Mesendoderm (in vitro differentiated cells): ENCODE measurements around the gene CFAP61.

Experiments used
- DNase-seq: peaks from one replicate; pipeline ENCODE4 v3.0.0; 2013
- H2AK5ac ChIP-seq: 2 replicates; pipeline ENCODE4 v1.6.1; 2013; ENCODE audit warnings: low read length, inconsistent platforms
- H2BK120ac ChIP-seq: 2 replicates; pipeline ENCODE4 v1.6.1; 2013; ENCODE audit warnings: low read depth, mild to moderate bottlenecking, low read length, moderate library complexity, mixed read lengths
- H2BK15ac ChIP-seq: replicated peaks from 2 replicates; pipeline ENCODE4 v1.6.1; 2013; ENCODE audit warnings: low read depth, mild to moderate bottlenecking, moderate library complexity
- H2BK5ac ChIP-seq: 2 replicates; pipeline ENCODE4 v1.6.1; 2013; ENCODE audit warnings: low read length, inconsistent platforms
- H3K18ac ChIP-seq: 2 replicates; pipeline ENCODE4 v1.6.1; 2013; ENCODE audit warnings: mild to moderate bottlenecking, low read length, mixed read lengths
- H3K23ac ChIP-seq: one replicate; pipeline ENCODE4 v1.6.1; 2013; ENCODE audit warnings: low read length
- H3K27ac ChIP-seq: 2 replicates; pipeline ENCODE4 v1.5.1; 2013; ENCODE audit warnings: low read depth, mild to moderate bottlenecking, inconsistent platforms, low read length, moderate library complexity
- H3K27me3 ChIP-seq: 2 replicates; pipeline ENCODE4 v1.6.1; 2013; ENCODE audit warnings: low read length, control low read depth, mild to moderate bottlenecking, inconsistent platforms; ENCODE audit not compliant: insufficient read depth, poor library complexity
- H3K36me3 ChIP-seq: 2 replicates; pipeline ENCODE4 v1.6.1; 2013; ENCODE audit warnings: low read length, inconsistent platforms; ENCODE audit not compliant: control insufficient read depth, insufficient read depth
- H3K4ac ChIP-seq: one replicate; pipeline ENCODE4 v1.6.1; 2013; ENCODE audit warnings: low read depth, mild to moderate bottlenecking, low read length, moderate library complexity
- H3K4me1 ChIP-seq: 2 replicates; pipeline ENCODE4 v1.6.1; 2013; ENCODE audit warnings: low read depth, low read length, inconsistent platforms; ENCODE audit not compliant: control insufficient read depth
- H3K4me2 ChIP-seq: 2 replicates; pipeline ENCODE4 v1.6.1; 2013; ENCODE audit warnings: low read length
- H3K4me3 ChIP-seq: 2 replicates; pipeline ENCODE4 v1.5.1; 2013; ENCODE audit warnings: mild to moderate bottlenecking, low read length
- H3K56ac ChIP-seq: one replicate; pipeline ENCODE4 v1.6.1; 2013; ENCODE audit warnings: low read length
- H3K79me1 ChIP-seq: 2 replicates; pipeline ENCODE4 v1.6.1; 2013; ENCODE audit warnings: low read length, inconsistent platforms
- H3K79me2 ChIP-seq: 2 replicates; pipeline ENCODE4 v1.6.1; 2013; ENCODE audit warnings: mild to moderate bottlenecking, low read length; ENCODE audit not compliant: control insufficient read depth, insufficient read depth
- H3K9ac ChIP-seq: 2 replicates; pipeline ENCODE4 v1.6.1; 2013; ENCODE audit warnings: low read length, inconsistent platforms
- H4K5ac ChIP-seq: one replicate; pipeline ENCODE4 v1.6.1; 2013; ENCODE audit warnings: low read length
- H4K8ac ChIP-seq: one replicate; pipeline ENCODE4 v1.6.1; 2013; ENCODE audit warnings: low read depth, mild to moderate bottlenecking, control low read depth, low read length, moderate library complexity
- WGBS: extraction: QIAGEN DNeasy Blood & Tissue Kit; methylation state at CpG from one replicate; pipeline ENCODE4 v1.1.7; 2013; ENCODE audit warnings: low lambda C conversion rate, missing lambda C conversion rate; ENCODE audit not compliant: insufficient coverage; ENCODE audit errors: extremely low coverage; 5-methylcytosine and 5-hydroxymethylcytosine counted together

The CFAP61 gene

GRCh38 chr20:20246996-20247633, 194.8 kb downstream of the CFAP61 start:
- Histone ChIP-seq H4K5ac (no peak overlapping the region), H3K4me3 (no peak overlapping the region), H3K23ac (no peak overlapping the region), H2AK5ac (no peak overlapping the region), H3K27ac (no peak overlapping the region), H3K4ac (no peak overlapping the region), H3K79me2 (no peaks in the 10 kb centered on the region), H3K4me2 (no peak overlapping the region), H3K27me3 (no peaks in the 10 kb centered on the region), H2BK5ac (no peak overlapping the region), H3K56ac (no peak overlapping the region), H2BK120ac (no peak overlapping the region), H3K79me1 (no peaks in the 10 kb centered on the region), H3K9ac (no peak overlapping the region), H3K36me3 (no peaks in the 10 kb centered on the region), H3K4me1 (no peaks in the 10 kb centered on the region), H2BK15ac (no peak overlapping the region), H4K8ac (no peak overlapping the region), H3K18ac (no peak overlapping the region)
- DNase-seq, result no peak
- WGBS, result no CpG with 5 or more reads among the region's 15 CpGs

GRCh38 chr20:20248620-20249200, 196.4 kb downstream of the CFAP61 start:
- no peak overlapping the region for H4K8ac ChIP-seq
- no peak overlapping the region for H4K5ac ChIP-seq
- H3K18ac ChIP-seq, result no peak overlapping the region
- no peak overlapping the region for H2BK120ac ChIP-seq
- no CpG with 5 or more reads among the region's 6 CpGs for WGBS
- no peaks in the 10 kb centered on the region for H3K36me3 ChIP-seq
- H3K4me3 ChIP-seq, result no peak overlapping the region
- no peak overlapping the region for H3K9ac ChIP-seq
- no peak overlapping the region for H2AK5ac ChIP-seq
- H3K23ac ChIP-seq, result no peak overlapping the region
- no peak overlapping the region for H2BK15ac ChIP-seq
- no peaks in the 10 kb centered on the region for H3K79me1 ChIP-seq
- no peaks in the 10 kb centered on the region for H3K27me3 ChIP-seq
- no peak overlapping the region for H2BK5ac ChIP-seq
- no peak for DNase-seq
- no peaks in the 10 kb centered on the region for H3K79me2 ChIP-seq
- no peak overlapping the region for H3K27ac ChIP-seq
- H3K4me1 ChIP-seq, result no peaks in the 10 kb centered on the region
- H3K4me2 ChIP-seq, result no peak overlapping the region
- no peak overlapping the region for H3K4ac ChIP-seq
- H3K56ac ChIP-seq, result no peak overlapping the region

DNA sequence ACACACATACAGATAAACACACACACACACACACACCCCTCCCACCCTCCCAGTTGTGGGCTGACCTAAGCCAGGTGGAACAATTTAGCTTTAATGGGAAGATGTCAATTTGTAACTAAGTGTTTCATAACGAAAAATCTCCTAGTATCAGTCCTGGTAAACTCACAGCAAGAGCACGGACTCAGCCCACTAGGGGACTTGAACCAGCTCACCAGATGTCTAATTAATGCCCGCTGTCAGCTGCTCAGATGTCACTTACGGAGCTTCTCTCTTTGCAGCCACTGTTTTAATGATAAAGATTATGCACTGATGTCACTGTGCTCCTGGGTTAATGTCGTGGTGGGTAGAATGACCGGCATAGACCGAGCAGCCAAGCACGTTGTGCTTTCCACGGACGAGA, 199.0 kb downstream of the CFAP61 start:
- no CpG with 5 or more reads among the region's 10 CpGs for WGBS
- H3K9ac ChIP-seq, result no peak overlapping the region
- no peak overlapping the region for H3K4me3 ChIP-seq

DNA sequence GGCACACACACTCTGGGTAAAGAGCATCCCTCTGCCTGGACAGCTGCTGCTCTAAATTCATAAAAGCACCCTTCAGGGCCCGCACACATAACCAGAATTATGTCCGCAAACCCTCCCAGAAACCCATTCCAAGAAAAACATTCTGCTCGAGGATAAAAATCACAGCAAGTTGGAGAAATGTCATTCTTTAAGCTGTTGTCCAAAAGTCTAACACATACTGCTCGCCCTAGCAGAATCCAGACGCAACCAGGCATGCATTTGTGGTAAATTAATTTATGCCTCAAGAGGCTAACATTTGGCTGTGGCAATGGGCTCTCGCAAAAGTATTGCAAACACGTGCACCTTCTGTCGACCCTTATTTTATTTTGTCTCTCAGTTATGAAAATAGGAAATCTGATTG, 199.5 kb downstream of the CFAP61 start:
- H3K79me2 ChIP-seq, result no peaks in the 10 kb centered on the region
- no peak overlapping the region for H2BK120ac ChIP-seq
- H3K27me3 ChIP-seq, result no peaks in the 10 kb centered on the region
- H4K8ac ChIP-seq, result no peak overlapping the region
- no peak overlapping the region for H3K56ac ChIP-seq
- no peaks in the 10 kb centered on the region for H3K36me3 ChIP-seq
- H3K27ac ChIP-seq, result no peak overlapping the region
- no peak overlapping the region for H3K4me2 ChIP-seq
- H3K79me1 ChIP-seq, result no peaks in the 10 kb centered on the region
- H2BK5ac ChIP-seq, result no peak overlapping the region
- DNase-seq, result no peak
- no peak overlapping the region for H3K4me3 ChIP-seq
- H2AK5ac ChIP-seq, result no peak overlapping the region
- H4K5ac ChIP-seq, result no peak overlapping the region
- no peak overlapping the region for H3K9ac ChIP-seq
- no peak overlapping the region for H3K18ac ChIP-seq
- H3K4me1 ChIP-seq, result no peaks in the 10 kb centered on the region
- no peak overlapping the region for H3K4ac ChIP-seq
- WGBS, result no CpG with 5 or more reads among the region's 8 CpGs
- H3K23ac ChIP-seq, result no peak overlapping the region
- H2BK15ac ChIP-seq, result no peak overlapping the region

More for the DNA sequence above, 199.0 kb downstream of the CFAP61 start:
- H2BK120ac ChIP-seq, result no peak overlapping the region
- no peak overlapping the region for H3K4ac ChIP-seq
- no peak overlapping the region for H2AK5ac ChIP-seq
- H3K27me3 ChIP-seq, result no peaks in the 10 kb centered on the region
- H3K36me3 ChIP-seq, result no peaks in the 10 kb centered on the region
- no peaks in the 10 kb centered on the region for H3K79me2 ChIP-seq
- no peak overlapping the region for H3K4me2 ChIP-seq
- H4K8ac ChIP-seq, result no peak overlapping the region
- H3K23ac ChIP-seq, result no peak overlapping the region
- no peak overlapping the region for H3K56ac ChIP-seq
- no peak overlapping the region for H2BK15ac ChIP-seq
- DNase-seq, result no peak
- no peaks in the 10 kb centered on the region for H3K79me1 ChIP-seq
- H2BK5ac ChIP-seq, result no peak overlapping the region
- H3K18ac ChIP-seq, result no peak overlapping the region
- H3K27ac ChIP-seq, result no peak overlapping the region
- H4K5ac ChIP-seq, result no peak overlapping the region
- no peaks in the 10 kb centered on the region for H3K4me1 ChIP-seq

DNA sequence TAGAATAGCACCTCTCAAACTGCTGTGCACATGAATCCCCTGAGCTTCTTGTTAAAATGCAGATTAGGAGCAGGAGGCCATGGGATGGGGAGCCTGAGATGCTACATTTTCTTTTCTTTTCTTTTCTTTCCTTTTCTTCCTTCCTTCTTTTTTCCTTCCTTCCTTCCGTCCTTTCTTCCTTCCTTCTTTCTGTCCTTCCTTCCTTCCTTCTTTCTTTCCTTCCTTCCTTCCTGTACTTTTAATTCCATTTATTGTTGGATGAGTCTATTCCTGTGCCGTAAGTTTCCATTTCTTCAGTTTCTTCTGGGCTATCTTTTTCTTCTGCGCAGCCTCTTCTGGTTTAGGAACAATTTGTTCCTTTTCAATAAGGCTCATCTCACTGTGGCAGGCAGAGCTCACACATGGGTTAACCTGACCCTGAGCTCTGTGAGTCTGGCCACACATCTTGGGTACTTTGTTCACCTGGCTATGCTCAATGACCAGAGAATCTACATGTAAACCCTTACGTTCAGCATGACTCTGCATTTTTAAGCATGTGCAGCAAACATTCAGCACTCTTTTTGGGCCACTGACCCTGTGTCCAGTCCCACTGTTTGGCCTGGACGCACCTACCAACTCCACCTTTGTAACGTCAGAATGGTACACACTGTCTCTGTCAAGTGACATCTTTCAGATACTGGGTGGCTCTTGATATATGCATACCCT, 200.9 kb downstream of the CFAP61 start:
- Histone ChIP-seq H3K79me2 (no peaks in the 10 kb centered on the region), H3K18ac (no peak overlapping the region), H3K36me3 (no peaks in the 10 kb centered on the region), H3K4me2 (no peak overlapping the region), H2BK15ac (no peak overlapping the region), H3K9ac (no peak overlapping the region), H3K27me3 (no peaks in the 10 kb centered on the region), H3K23ac (no peak overlapping the region), H2AK5ac (no peak overlapping the region), H3K4me1 (no peaks in the 10 kb centered on the region), H2BK5ac (no peak overlapping the region), H3K4ac (no peak overlapping the region), H4K8ac (no peak overlapping the region), H4K5ac (no peak overlapping the region), H2BK120ac (no peak overlapping the region), H3K56ac (no peak overlapping the region), H3K4me3 (no peak overlapping the region), H3K27ac (no peak overlapping the region), H3K79me1 (no peaks in the 10 kb centered on the region)
- no peak for DNase-seq
- no CpG with 5 or more reads among the region's 6 CpGs for WGBS
